Measurements from ENCODE around the gene MAP7D1. TPM values are rescaled to one million over a fixed set of nuclear protein-coding genes. Genes with fewer than 3 reads are reported as not detected.

MAP7D1 gene
- total and polyA plus RNA-seq, 10 of the 15 experiments (the other 5 are each of a cell fraction or from before 2014, with no cell fraction given): 4.4 to 97.6 (median 24.2) TPM

- ChIA-PET CTCF (interaction anchor here (1.5 to 4.7 kb wide), 2 partner anchors 12 to 36 kb away, joined by 4 to 56 read pairs; partner anchors contain the start of gene TRAPPC3), POLR2A (no interaction called here), RAD21 (ENCODE audit: unreplicated experiment) (no interaction called here), SMC1A (ENCODE audit: uncharacterized antibody, unreplicated experiment) (no interaction called here)
- in situ Hi-C loops (cut with MboI) (no loop called here), intact Hi-C loops (cut with micrococcal nuclease; ENCODE audit: unreplicated experiment) (no loop called here)
- 80% methylated on average over 5 of the region's 5 CpGs for WGBS (ENCODE audit: insufficient coverage, insufficient replicate concordance, low lambda C conversion rate, missing lambda C conversion rate)
- peaks cover 5% of the 10 kb centered on the region for H3K79me2 ChIP-seq (ENCODE audit: control insufficient read depth, insufficient read depth, low read length)
- peaks cover under 1% of the 10 kb centered on the region for H3K4me1 ChIP-seq (ENCODE audit: control insufficient read depth, insufficient read depth, low read length)
- TF ChIP-seq WRNIP1 (IDR thresholded peaks at IDR 0.05; ENCODE audit: borderline replicate concordance, low read depth, low read length) (no peak), CBFB (IDR thresholded peaks at IDR 0.05; ENCODE audit: low read depth) (no peak), SRF (IDR thresholded peaks at IDR 0.05; ENCODE audit: low read depth in 2 of 2, low read length in 2 of 2) (no peak), PKNOX1 (IDR thresholded peaks at IDR 0.05) (no peak), KLF5 (IDR thresholded peaks at IDR 0.05; ENCODE audit: partially characterized antibody) (no peak)
- FAIRE-seq (no peak), ATAC-seq (no peak), DNase-seq (ENCODE audit: low read depth, low spot score) (no peak)
- H3K9ac ChIP-seq (ENCODE audit: control insufficient read depth, insufficient read depth, low read length): no peak overlapping the region
- H3K9me3 ChIP-seq (replicated peaks; ENCODE audit: control insufficient read depth, insufficient read depth, low read length): no peaks in the 10 kb centered on the region
- H3K27ac ChIP-seq (ENCODE audit: control insufficient read depth, insufficient read depth): no peak overlapping the region
- no peaks in the 10 kb centered on the region for H3K27me3 ChIP-seq (replicated peaks in 1 of 2; ENCODE audit: control insufficient read depth in 2 of 2, insufficient read depth in 2 of 2, low read length in 1 of 2)
- BruUV-seq (replicated peaks): no TSS peak
- H4K20me1 ChIP-seq (ENCODE audit: control insufficient read depth, insufficient read depth): no peaks in the 10 kb centered on the region
- H3K4me2 ChIP-seq (ENCODE audit: control insufficient read depth, insufficient read depth): no peak overlapping the region
- H3K4me3 ChIP-seq: no peak overlapping the region
- peaks cover 2 to 8% of the 10 kb centered on the region in 2 experiments; a peak in 2 of 4 replicates for H3K36me3 ChIP-seq (ENCODE audit: control insufficient read depth in 2 of 2, insufficient read depth in 2 of 2, low read length in 1 of 2)
- H2AFZ ChIP-seq (ENCODE audit: control insufficient read depth, low read depth, low read length): no peak overlapping the region
These were observed 18.7 kb upstream of the MAP7D1 start for GRCh38 chr1:36137226-36137625.

GRCh38 chr1:36137776-36138175 is 18.2 kb upstream of the MAP7D1 start:
- no peaks in the 10 kb centered on the region for H3K27me3 ChIP-seq (replicated peaks in 1 of 2; ENCODE audit: control insufficient read depth in 2 of 2, insufficient read depth in 2 of 2, low read length in 1 of 2)
- WGBS (ENCODE audit: insufficient coverage, insufficient replicate concordance, low lambda C conversion rate, missing lambda C conversion rate): 95% methylated on average over 3 of the region's 3 CpGs
- no TSS peak for BruUV-seq (replicated peaks)
- ATAC-seq (no peak), DNase-seq (ENCODE audit: low read depth, low spot score) (no peak), FAIRE-seq (no peak)
- ChIA-PET SMC1A (ENCODE audit: uncharacterized antibody, unreplicated experiment) (no interaction called here), POLR2A (no interaction called here), CTCF (interaction anchor here (1.5 kb wide), 1 partner anchor 12 kb away, joined by 4 read pairs; the partner anchor contains the start of gene TRAPPC3), RAD21 (ENCODE audit: unreplicated experiment) (no interaction called here)
- H3K27ac ChIP-seq (ENCODE audit: control insufficient read depth, insufficient read depth): no peak overlapping the region
- in situ Hi-C loops (cut with MboI): no loop called here
- peaks cover 10% of the 10 kb centered on the region for H3K79me2 ChIP-seq (ENCODE audit: control insufficient read depth, insufficient read depth, low read length)
- H3K4me1 ChIP-seq (ENCODE audit: control insufficient read depth, insufficient read depth, low read length): peaks cover 6% of the 10 kb centered on the region
- no peaks in the 10 kb centered on the region for H4K20me1 ChIP-seq (ENCODE audit: control insufficient read depth, insufficient read depth)
- intact Hi-C loops (cut with micrococcal nuclease; ENCODE audit: unreplicated experiment): no loop called here
- peaks cover 2 to 8% of the 10 kb centered on the region in 2 experiments; a peak in 2 of 4 replicates for H3K36me3 ChIP-seq (ENCODE audit: control insufficient read depth in 2 of 2, insufficient read depth in 2 of 2, low read length in 1 of 2)
- no peak overlapping the region for H3K4me3 ChIP-seq
- H2AFZ ChIP-seq (ENCODE audit: control insufficient read depth, low read depth, low read length): no peak overlapping the region
- no peak overlapping the region for H3K4me2 ChIP-seq (ENCODE audit: control insufficient read depth, insufficient read depth)
- H3K9ac ChIP-seq (ENCODE audit: control insufficient read depth, insufficient read depth, low read length): no peak overlapping the region
- H3K9me3 ChIP-seq (replicated peaks; ENCODE audit: control insufficient read depth, insufficient read depth, low read length): no peaks in the 10 kb centered on the region
- TF ChIP-seq CBX5 (IDR thresholded peaks at IDR 0.05; ENCODE audit: low read depth) (no peak), ZBTB40 (IDR thresholded peaks at IDR 0.05; ENCODE audit: borderline replicate concordance) (no peak), TARDBP (IDR thresholded peaks at IDR 0.05; ENCODE audit: borderline replicate concordance) (no peak), NFIC (IDR thresholded peaks at IDR 0.05; ENCODE audit: low read depth, low read length) (no peak), SMAD1 (IDR thresholded peaks at IDR 0.05; ENCODE audit: low read depth, partially characterized antibody) (no peak), STAT1 (conservative IDR thresholded peaks at IDR 0.05) (no peak), KLF5 (IDR thresholded peaks at IDR 0.05; ENCODE audit: partially characterized antibody) (no peak), IKZF2 (IDR thresholded peaks at IDR 0.05) (no peak), MYB (IDR thresholded peaks at IDR 0.05; ENCODE audit: borderline replicate concordance, low read depth, low read length) (no peak)
